ENCODE measurements around the gene DTX3. TPM values are rescaled to one million over a fixed set of nuclear protein-coding genes. Genes with fewer than 3 reads are reported as not detected.
A peak's percentile ranks its signal among the peaks of the same experiment; 100 is the strongest.

DTX3 gene
- total and polyA plus RNA-seq, 2 of the 13 experiments (the other 11 are each of a cell fraction or from before 2014, with no cell fraction given): 9.0 to 27.2 TPM

DNA sequence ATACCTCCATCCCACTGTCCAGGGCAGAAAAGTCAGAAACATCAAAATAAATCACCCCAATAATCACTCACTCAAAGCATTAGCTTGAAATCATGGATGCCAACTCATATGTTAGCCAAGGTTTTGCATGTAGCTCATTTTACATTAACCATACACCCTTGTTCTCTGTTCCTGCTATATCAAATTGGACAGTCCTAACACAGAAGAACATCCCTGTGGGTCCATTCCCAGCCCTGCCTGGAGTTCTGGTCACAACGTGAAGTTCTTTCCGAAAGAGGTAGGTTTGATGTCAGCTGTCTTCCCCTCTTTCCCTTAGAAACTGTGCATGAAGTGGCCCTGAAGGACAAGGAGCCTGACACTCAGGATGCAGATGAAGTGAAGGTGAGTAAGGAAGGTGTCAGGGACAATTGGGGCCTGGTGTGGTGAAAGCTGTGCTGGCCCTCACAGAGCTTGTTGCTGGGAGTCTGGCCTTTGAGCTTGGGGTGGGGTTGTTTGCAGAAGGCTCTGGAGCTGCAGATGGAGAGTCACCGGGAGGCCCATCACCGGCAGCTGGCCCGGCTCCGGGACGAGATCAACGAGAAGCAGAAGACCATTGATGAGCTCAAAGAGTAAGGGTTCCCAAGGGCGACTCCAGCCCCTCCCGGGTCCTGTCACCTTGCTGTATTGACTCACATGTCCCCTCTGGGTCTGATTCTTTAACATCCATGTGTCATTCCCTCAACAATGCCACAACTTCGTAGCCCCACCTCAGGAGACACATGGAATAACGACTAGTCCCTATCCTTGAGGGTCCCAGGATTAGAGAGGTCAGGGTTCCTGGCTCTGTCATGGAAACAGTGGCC, 28.6 kb upstream of the DTX3 start (continued):
- peak; percentile 83; the same call in 1 of the 2 replicates for TF ChIP-seq SRY (CRISPR knock-in tag; IDR thresholded peaks at IDR 0.05)

DNA sequence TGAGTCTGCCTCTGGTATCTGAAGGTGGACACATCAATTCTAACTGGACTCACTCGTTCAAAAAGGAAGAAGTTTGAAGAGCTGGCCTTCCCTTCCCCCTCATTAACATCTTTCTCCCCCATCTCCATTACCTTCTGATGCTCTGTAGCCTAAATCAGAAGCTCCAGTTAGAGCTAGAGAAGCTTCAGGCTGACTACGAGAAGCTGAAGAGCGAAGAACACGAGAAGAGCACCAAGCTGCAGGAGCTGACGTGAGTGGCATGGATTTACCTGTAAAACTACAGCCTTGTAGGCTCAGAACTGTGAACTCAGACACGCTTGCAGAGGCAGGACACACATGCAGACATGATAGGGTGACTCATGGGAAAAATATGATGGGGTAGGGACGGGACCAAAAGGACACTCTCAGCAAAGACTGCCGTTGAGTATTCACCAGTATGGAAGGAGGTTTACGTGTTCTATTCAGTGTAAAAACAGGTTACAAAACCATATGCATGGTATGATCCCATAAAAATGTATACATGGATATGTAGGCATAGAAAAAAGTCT, 27.9 kb upstream of the DTX3 start:
- Histone ChIP-seq H3K4me1 (ENCODE audit: insufficient read depth, low read length) (peaks cover 78% of the 10 kb centered on the region), H4K20me1 (ENCODE audit: insufficient read depth, low read length) (no peaks in the 10 kb centered on the region), H3K79me2 (ENCODE audit: insufficient read depth, low read length) (peaks cover 10% of the 10 kb centered on the region), H3K4me2 (ENCODE audit: low read depth, low read length) (peak overlapping the region; percentile 90), H3K9me3 (ENCODE audit: low read length) (no peaks in the 10 kb centered on the region), H2AFZ (ENCODE audit: low read length) (no peak overlapping the region), H3K36me3 (replicated peaks in 1 of 2; ENCODE audit: control insufficient read depth in 1 of 2, insufficient read depth in 2 of 2, low read length in 2 of 2) (peaks cover 0 to 7% of the 10 kb centered on the region in 2 experiments; a peak in 2 of 5 replicates), H3K9ac (ENCODE audit: insufficient read depth, low read depth, low read length) (peak overlapping the region; percentile 72), H3K27me3 (ENCODE audit: control insufficient read depth in 1 of 2, insufficient read depth in 2 of 2, low read length in 2 of 2) (no peaks in the 10 kb centered on the region), H3K4me3 (replicated peaks in 1 of 3; ENCODE audit: insufficient read depth in 1 of 3, low read depth in 2 of 3, low read length in 3 of 3) (peak overlapping the region; percentile 33 to 66 (median 36); a peak in 5 of 6 replicates), H3K27ac (ENCODE audit: extremely low read length, insufficient read depth, low read length) (peak overlapping the region; percentile 99)
- CTCF ChIA-PET (ENCODE audit: low intra/inter-chr PET ratio, low total read pairs): no interaction called here
- intact Hi-C loops (cut with micrococcal nuclease; ENCODE audit: unreplicated experiment): loop anchor here (1.0 kb wide), 1 partner anchor 30 kb away; no protein-coding TSS in a partner anchor
- BruUV-seq (replicated peaks): TSS peak; percentile 73
- FAIRE-seq (no peak), ATAC-seq (peak; percentile 55), DNase-seq (ENCODE audit: low spot score) (peak; percentile 88)
- POLR2A ChIA-PET: interaction anchor here (0.8 to 4.4 kb wide), 22 partner anchors 11 to 168 kb away, joined by 3 to 40 read pairs (median 5); partner anchors contain the start of genes ARHGEF25, B4GALNT1, DCTN2 and DDIT3
- 20% methylated on average over 9 of the region's 9 CpGs for WGBS (ENCODE audit: low lambda C conversion rate)
- in situ Hi-C loops (cut with HindIII; ENCODE audit: extremely low pct_ligation_motif_present, low pct_unique_long_range_greater_than_20kb): no loop called here
- TF ChIP-seq ZNF747 (CRISPR knock-in tag; IDR thresholded peaks at IDR 0.05; ENCODE audit: borderline replicate concordance) (no peak), ASH2L (IDR thresholded peaks at IDR 0.05; ENCODE audit: insufficient read length, low read depth, low read length) (peak; percentile 3), ZIK1 (CRISPR knock-in tag; IDR thresholded peaks at IDR 0.05; ENCODE audit: borderline replicate concordance, low read depth) (no peak), MAFK (conservative IDR thresholded peaks at IDR 0.05 in 1 of 2, IDR thresholded peaks at IDR 0.05 in 1 of 2; ENCODE audit: low read length in 2 of 2) (0 out of 4 replicates have a peak, but pooled peaks of 1 of the 2 experiments have one; percentile 18), HNF4A (CRISPR knock-in tag; IDR thresholded peaks at IDR 0.05) (no peak), ZNF782 (CRISPR knock-in tag; IDR thresholded peaks at IDR 0.05; ENCODE audit: borderline replicate concordance) (0 out of 2 replicates have a peak, but pooled peaks have one; percentile 27), ZSCAN25 (CRISPR knock-in tag; IDR thresholded peaks at IDR 0.05) (no peak), HMG20A (CRISPR knock-in tag; IDR thresholded peaks at IDR 0.05; ENCODE audit: borderline replicate concordance) (no peak), ZNF317 (CRISPR knock-in tag; IDR thresholded peaks at IDR 0.05) (0 out of 2 replicates have a peak, but pooled peaks have one; percentile 9), RXRA (CRISPR knock-in tag; IDR thresholded peaks at IDR 0.05) (no peak)
- TF ChIP-seq, protein P1, sequence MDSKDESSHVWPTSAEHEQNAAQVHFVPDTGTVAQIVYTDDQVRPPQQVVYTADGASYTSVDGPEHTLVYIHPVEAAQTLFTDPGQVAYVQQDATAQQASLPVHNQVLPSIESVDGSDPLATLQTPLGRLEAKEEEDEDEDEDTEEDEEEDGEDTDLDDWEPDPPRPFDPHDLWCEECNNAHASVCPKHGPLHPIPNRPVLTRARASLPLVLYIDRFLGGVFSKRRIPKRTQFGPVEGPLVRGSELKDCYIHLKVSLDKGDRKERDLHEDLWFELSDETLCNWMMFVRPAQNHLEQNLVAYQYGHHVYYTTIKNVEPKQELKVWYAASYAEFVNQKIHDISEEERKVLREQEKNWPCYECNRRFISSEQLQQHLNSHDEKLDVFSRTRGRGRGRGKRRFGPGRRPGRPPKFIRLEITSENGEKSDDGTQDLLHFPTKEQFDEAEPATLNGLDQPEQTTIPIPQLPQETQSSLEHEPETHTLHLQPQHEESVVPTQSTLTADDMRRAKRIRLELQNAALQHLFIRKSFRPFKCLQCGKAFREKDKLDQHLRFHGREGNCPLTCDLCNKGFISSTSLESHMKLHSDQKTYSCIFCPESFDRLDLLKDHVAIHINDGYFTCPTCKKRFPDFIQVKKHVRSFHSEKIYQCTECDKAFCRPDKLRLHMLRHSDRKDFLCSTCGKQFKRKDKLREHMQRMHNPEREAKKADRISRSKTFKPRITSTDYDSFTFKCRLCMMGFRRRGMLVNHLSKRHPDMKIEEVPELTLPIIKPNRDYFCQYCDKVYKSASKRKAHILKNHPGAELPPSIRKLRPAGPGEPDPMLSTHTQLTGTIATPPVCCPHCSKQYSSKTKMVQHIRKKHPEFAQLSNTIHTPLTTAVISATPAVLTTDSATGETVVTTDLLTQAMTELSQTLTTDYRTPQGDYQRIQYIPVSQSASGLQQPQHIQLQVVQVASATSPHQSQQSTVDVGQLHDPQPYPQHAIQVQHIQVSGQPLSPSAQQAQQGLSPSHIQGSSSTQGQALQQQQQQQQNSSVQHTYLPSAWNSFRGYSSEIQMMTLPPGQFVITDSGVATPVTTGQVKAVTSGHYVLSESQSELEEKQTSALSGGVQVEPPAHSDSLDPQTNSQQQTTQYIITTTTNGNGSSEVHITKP (CRISPR knock-in tag; IDR thresholded peaks at IDR 0.05; ENCODE audit: low read depth): peak; percentile 31; the same call in 1 of the 2 replicates
- TF ChIP-seq, protein P2, sequence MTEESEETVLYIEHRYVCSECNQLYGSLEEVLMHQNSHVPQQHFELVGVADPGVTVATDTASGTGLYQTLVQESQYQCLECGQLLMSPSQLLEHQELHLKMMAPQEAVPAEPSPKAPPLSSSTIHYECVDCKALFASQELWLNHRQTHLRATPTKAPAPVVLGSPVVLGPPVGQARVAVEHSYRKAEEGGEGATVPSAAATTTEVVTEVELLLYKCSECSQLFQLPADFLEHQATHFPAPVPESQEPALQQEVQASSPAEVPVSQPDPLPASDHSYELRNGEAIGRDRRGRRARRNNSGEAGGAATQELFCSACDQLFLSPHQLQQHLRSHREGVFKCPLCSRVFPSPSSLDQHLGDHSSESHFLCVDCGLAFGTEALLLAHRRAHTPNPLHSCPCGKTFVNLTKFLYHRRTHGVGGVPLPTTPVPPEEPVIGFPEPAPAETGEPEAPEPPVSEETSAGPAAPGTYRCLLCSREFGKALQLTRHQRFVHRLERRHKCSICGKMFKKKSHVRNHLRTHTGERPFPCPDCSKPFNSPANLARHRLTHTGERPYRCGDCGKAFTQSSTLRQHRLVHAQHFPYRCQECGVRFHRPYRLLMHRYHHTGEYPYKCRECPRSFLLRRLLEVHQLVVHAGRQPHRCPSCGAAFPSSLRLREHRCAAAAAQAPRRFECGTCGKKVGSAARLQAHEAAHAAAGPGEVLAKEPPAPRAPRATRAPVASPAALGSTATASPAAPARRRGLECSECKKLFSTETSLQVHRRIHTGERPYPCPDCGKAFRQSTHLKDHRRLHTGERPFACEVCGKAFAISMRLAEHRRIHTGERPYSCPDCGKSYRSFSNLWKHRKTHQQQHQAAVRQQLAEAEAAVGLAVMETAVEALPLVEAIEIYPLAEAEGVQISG (CRISPR knock-in tag; IDR thresholded peaks at IDR 0.05): no peak

Measured in HepG2 (cell line).